Neuron (in vitro differentiated cells): ENCODE measurements around the gene CNIH2.

ENCODE experiments used
- H2AFZ ChIP-seq: one replicate; pipeline ENCODE4 v1.6.1; 2013; ENCODE audit warnings: low read depth, mild to moderate bottlenecking, inconsistent platforms, low read length, moderate library complexity
- H3K27me3 ChIP-seq: one replicate; pipeline ENCODE4 v1.6.1; 2013; ENCODE audit warnings: low read length; ENCODE audit not compliant: insufficient read depth
- H3K36me3 ChIP-seq: one replicate; pipeline ENCODE4 v1.6.1; 2013; ENCODE audit warnings: low read length; ENCODE audit not compliant: insufficient read depth
- H3K4me1 ChIP-seq: one replicate; pipeline ENCODE4 v1.6.1; 2013; ENCODE audit warnings: low read length; ENCODE audit not compliant: insufficient read depth
- H3K4me3 ChIP-seq: 2 replicates; pipeline ENCODE4 v1.5.1; 2013; ENCODE audit warnings: mild to moderate bottlenecking, low read length, moderate library complexity
- H3K9me3 ChIP-seq: one replicate; pipeline ENCODE4 v1.6.1; 2013; ENCODE audit warnings: low read length

The CNIH2 gene

GRCh38 chr11:66285250-66285947 is 7.4 kb downstream of the CNIH2 start:
- peaks cover 3% of the 10 kb centered on the region for H3K27me3 ChIP-seq
- H3K9me3 ChIP-seq: no peaks in the 10 kb centered on the region
- H3K36me3 ChIP-seq: peaks cover 22% of the 10 kb centered on the region
- no peak overlapping the region for H3K4me3 ChIP-seq
- H2AFZ ChIP-seq: no peak overlapping the region
- H3K4me1 ChIP-seq: peaks cover 49% of the 10 kb centered on the region

GRCh38 chr11:66286699-66287098 is 8.7 kb downstream of the CNIH2 start:
- peaks cover 36% of the 10 kb centered on the region for H3K4me1 ChIP-seq
- no peak overlapping the region for H3K4me3 ChIP-seq
- peaks cover 15% of the 10 kb centered on the region for H3K27me3 ChIP-seq
- H3K36me3 ChIP-seq: peaks cover 19% of the 10 kb centered on the region
- H3K9me3 ChIP-seq: no peaks in the 10 kb centered on the region
- H2AFZ ChIP-seq: no peak overlapping the region

GRCh38 chr11:66287211-66287888 is 9.4 kb downstream of the CNIH2 start:
- no peak overlapping the region for H2AFZ ChIP-seq
- peaks cover 21% of the 10 kb centered on the region for H3K27me3 ChIP-seq
- peaks cover 35% of the 10 kb centered on the region for H3K4me1 ChIP-seq
- H3K4me3 ChIP-seq: peak overlapping the region; percentile 57
- peaks cover 19% of the 10 kb centered on the region for H3K36me3 ChIP-seq
- H3K9me3 ChIP-seq: no peaks in the 10 kb centered on the region

- Histone ChIP-seq H3K4me3 (peak overlapping the region; percentile 57), H3K36me3 (peaks cover 17% of the 10 kb centered on the region), H2AFZ (peak overlapping the region; percentile 3), H3K27me3 (peaks cover 28% of the 10 kb centered on the region), H3K4me1 (peaks cover 32% of the 10 kb centered on the region), H3K9me3 (no peaks in the 10 kb centered on the region)
Measured at GRCh38 chr11:66287889-66288670, 10.1 kb downstream of the CNIH2 start.

- H3K4me1 ChIP-seq: peaks cover 29% of the 10 kb centered on the region
- H2AFZ ChIP-seq: peak within 1 kb of the TSS; percentile 6
- H3K27me3 ChIP-seq: peaks cover 37% of the 10 kb centered on the region
- no peaks in the 10 kb centered on the region for H3K9me3 ChIP-seq
- peaks cover 14% of the 10 kb centered on the region for H3K36me3 ChIP-seq
- peak within 1 kb of the TSS; percentile 57 for H3K4me3 ChIP-seq
Measured at GRCh38 chr11:66288671-66289547, 10.9 kb downstream of the CNIH2 start, which contains the start of gene YIF1A. YIF1A (minus strand) TSS chr11:66289143; CDS start chr11:66288985, 158 bp downstream.

GRCh38 chr11:66289548-66290329 is 11.8 kb downstream of the CNIH2 start:
- Histone ChIP-seq H3K9me3 (no peaks in the 10 kb centered on the region), H3K27me3 (peaks cover 43% of the 10 kb centered on the region), H3K4me3 (peak overlapping the region; percentile 57), H2AFZ (peak overlapping the region; percentile 6), H3K4me1 (peaks cover 29% of the 10 kb centered on the region), H3K36me3 (peaks cover 8% of the 10 kb centered on the region)

GRCh38 chr11:66290330-66290621 is 12.3 kb downstream of the CNIH2 start:
- Histone ChIP-seq H3K4me1 (peaks cover 29% of the 10 kb centered on the region), H3K36me3 (peaks cover 5% of the 10 kb centered on the region), H3K4me3 (peak overlapping the region; percentile 57), H3K9me3 (no peaks in the 10 kb centered on the region), H2AFZ (no peak overlapping the region), H3K27me3 (peaks cover 43% of the 10 kb centered on the region)

- H3K36me3 ChIP-seq: no peaks in the 10 kb centered on the region
- peaks cover 50% of the 10 kb centered on the region for H3K27me3 ChIP-seq
- H3K9me3 ChIP-seq: no peaks in the 10 kb centered on the region
- H3K4me3 ChIP-seq: no peak overlapping the region
- H3K4me1 ChIP-seq: peaks cover 29% of the 10 kb centered on the region
- H2AFZ ChIP-seq: no peak overlapping the region
Measured at GRCh38 chr11:66291303-66291705, 13.3 kb downstream of the CNIH2 start.

- H3K4me3 ChIP-seq: peak within 1 kb of the TSS; percentile 12
- peaks cover 50% of the 10 kb centered on the region for H3K27me3 ChIP-seq
- H3K9me3 ChIP-seq: no peaks in the 10 kb centered on the region
Measured at GRCh38 chr11:66291706-66292542, 13.9 kb downstream of the CNIH2 start, which contains the start of gene TMEM151A. TMEM151A (plus strand) TSS chr11:66291894; CDS start chr11:66292014, 120 bp downstream.

GRCh38 chr11:66292543-66293332 is 14.8 kb downstream of the CNIH2 start:
- Histone ChIP-seq H3K4me1 (peaks cover 21% of the 10 kb centered on the region), H3K36me3 (no peaks in the 10 kb centered on the region), H3K9me3 (no peaks in the 10 kb centered on the region), H3K4me3 (no peak overlapping the region), H3K27me3 (peaks cover 58% of the 10 kb centered on the region), H2AFZ (no peak overlapping the region)

More at GRCh38 chr11:66291706-66292542, 13.9 kb downstream of the CNIH2 start, which contains the start of gene TMEM151A:
- H3K36me3 ChIP-seq: no peaks in the 10 kb centered on the region
- peaks cover 29% of the 10 kb centered on the region for H3K4me1 ChIP-seq
- H2AFZ ChIP-seq: no peak within 1 kb of the TSS

GRCh38 chr11:66293352-66293751 is 15.4 kb downstream of the CNIH2 start:
- H3K9me3 ChIP-seq: no peaks in the 10 kb centered on the region
- no peak overlapping the region for H3K4me3 ChIP-seq
- no peak overlapping the region for H2AFZ ChIP-seq
- no peaks in the 10 kb centered on the region for H3K36me3 ChIP-seq
- peaks cover 62% of the 10 kb centered on the region for H3K27me3 ChIP-seq
- H3K4me1 ChIP-seq: peaks cover 16% of the 10 kb centered on the region
